Loucy (cell line): ENCODE data around the gene PCDHB11.
"Not testable (repeated sequence)": the region's sequence is repeated elsewhere in the genome, so short reads cannot be mapped to it uniquely, and the experiment has no call there.

Experiments
- EZH2phosphoT487 ChIP-seq: fragments of 200-600 bp; IDR thresholded peaks from 2 replicates; pipeline ENCODE4 v1.6.1; 2018; ENCODE audit warnings: antibody characterized with exemption, mild to moderate bottlenecking, moderate library complexity, borderline replicate concordance
- TF ChIP-seq, protein P1 (sequence below): fragments of 200-600 bp; sonication (generic); conservative IDR thresholded peaks from 2 replicates; pipeline ENCODE4 v1.5.1; 2014; ENCODE audit warnings: mild to moderate bottlenecking, antibody characterized with exemption, low read length

DNA sequence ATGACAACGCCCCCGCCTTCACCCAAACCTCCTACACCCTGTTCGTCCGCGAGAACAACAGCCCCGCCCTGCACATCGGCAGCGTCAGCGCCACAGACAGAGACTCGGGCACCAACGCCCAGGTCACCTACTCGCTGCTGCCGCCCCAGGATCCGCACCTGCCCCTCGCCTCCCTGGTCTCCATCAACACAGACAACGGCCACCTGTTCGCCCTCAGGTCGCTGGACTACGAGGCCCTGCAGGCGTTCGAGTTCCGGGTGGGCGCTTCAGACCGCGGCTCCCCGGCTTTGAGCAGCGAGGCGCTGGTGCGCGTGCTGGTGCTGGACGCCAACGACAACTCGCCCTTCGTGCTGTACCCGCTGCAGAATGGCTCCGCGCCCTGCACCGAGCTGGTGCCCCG lies 20.1 kb upstream of the PCDHB11 start:
- TF ChIP-seq, protein P1, sequence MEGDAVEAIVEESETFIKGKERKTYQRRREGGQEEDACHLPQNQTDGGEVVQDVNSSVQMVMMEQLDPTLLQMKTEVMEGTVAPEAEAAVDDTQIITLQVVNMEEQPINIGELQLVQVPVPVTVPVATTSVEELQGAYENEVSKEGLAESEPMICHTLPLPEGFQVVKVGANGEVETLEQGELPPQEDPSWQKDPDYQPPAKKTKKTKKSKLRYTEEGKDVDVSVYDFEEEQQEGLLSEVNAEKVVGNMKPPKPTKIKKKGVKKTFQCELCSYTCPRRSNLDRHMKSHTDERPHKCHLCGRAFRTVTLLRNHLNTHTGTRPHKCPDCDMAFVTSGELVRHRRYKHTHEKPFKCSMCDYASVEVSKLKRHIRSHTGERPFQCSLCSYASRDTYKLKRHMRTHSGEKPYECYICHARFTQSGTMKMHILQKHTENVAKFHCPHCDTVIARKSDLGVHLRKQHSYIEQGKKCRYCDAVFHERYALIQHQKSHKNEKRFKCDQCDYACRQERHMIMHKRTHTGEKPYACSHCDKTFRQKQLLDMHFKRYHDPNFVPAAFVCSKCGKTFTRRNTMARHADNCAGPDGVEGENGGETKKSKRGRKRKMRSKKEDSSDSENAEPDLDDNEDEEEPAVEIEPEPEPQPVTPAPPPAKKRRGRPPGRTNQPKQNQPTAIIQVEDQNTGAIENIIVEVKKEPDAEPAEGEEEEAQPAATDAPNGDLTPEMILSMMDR = not testable (repeated sequence)
- TF ChIP-seq EZH2phosphoT487 = not testable (repeated sequence)
